ENCODE data around the gene LILRB5.

LILRB5 gene

DNA sequence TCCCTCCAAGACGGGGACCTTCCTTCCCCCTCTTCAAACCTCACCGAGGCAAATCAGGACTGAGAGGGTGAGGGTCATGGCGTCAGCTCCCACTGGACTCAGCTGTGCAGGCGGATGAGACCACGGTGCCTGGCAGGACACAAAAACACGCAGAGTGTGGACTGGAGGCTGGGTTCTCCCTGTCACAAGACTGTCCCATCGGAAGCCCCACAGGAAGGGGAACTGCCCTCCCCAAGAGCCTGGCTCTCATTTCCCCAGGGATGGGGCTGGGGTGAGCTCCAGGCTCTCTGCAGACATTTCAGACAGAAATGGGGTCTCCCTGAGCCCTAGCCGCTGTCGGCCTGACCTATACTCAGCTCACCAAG, at the start of gene LILRB5:
Gene LILRB5, minus strand, starts transcription at position 158 of the 365 bp plus-strand sequence. Its CDS starts 80 bp downstream, at position 78.
- no peak for TF ChIP-seq ZFX (IDR thresholded peaks at IDR 0.05)
- TF ChIP-seq, protein P1, sequence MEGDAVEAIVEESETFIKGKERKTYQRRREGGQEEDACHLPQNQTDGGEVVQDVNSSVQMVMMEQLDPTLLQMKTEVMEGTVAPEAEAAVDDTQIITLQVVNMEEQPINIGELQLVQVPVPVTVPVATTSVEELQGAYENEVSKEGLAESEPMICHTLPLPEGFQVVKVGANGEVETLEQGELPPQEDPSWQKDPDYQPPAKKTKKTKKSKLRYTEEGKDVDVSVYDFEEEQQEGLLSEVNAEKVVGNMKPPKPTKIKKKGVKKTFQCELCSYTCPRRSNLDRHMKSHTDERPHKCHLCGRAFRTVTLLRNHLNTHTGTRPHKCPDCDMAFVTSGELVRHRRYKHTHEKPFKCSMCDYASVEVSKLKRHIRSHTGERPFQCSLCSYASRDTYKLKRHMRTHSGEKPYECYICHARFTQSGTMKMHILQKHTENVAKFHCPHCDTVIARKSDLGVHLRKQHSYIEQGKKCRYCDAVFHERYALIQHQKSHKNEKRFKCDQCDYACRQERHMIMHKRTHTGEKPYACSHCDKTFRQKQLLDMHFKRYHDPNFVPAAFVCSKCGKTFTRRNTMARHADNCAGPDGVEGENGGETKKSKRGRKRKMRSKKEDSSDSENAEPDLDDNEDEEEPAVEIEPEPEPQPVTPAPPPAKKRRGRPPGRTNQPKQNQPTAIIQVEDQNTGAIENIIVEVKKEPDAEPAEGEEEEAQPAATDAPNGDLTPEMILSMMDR (conservative IDR thresholded peaks at IDR 0.05), result no peak

DNA sequence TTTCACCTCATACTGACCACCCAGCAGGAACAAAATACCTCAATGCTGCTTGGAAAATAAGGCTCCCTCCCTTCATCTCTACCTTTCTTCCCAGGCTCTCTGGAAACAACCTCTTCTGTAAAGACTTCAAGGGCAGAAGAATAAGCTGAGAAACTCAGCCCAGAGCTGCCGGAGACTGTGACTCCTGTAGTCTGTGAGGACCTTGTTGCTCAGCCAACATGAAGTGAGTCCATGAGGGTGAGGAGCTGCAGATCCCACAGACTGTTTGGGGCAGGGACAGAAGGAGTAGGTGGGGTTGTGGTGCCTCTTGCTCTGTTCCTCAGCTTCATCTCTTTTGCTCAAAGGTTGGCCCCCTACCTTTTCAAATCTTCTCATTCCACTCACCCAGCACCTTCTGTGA, 48.1 kb upstream of the LILRB5 start:
- TF ChIP-seq ZFX (IDR thresholded peaks at IDR 0.05), result no peak
- TF ChIP-seq, protein P1 (conservative IDR thresholded peaks at IDR 0.05), result no peak
- H3K27ac ChIP-seq, result no peak overlapping the region

More for the DNA sequence above, at the start of gene LILRB5:
- no peak within 1 kb of the TSS for H3K27ac ChIP-seq

DNA sequence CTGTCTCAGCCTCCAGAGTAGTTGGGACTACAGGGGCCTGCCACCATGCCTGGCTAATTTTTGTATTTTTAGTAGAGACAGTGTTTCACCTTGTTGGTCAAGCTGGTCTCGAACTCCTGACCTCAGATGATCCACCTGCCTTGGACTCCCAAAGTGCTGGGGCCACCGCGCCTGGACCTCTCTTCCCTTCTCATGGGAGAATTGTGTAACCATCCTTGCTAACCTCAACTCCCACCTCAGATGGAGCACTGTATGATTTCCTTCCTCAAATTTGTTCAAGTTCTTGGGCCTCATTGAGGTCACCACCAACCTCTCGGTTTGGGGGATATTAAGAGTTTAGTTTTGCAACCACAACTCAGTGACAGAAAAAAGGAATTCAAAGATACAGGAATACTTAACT, 45.2 kb upstream of the LILRB5 start:
- no peak overlapping the region for H3K27ac ChIP-seq
- no peak for TF ChIP-seq ZFX (IDR thresholded peaks at IDR 0.05)
- TF ChIP-seq, protein P1 (conservative IDR thresholded peaks at IDR 0.05), result no peak

DNA sequence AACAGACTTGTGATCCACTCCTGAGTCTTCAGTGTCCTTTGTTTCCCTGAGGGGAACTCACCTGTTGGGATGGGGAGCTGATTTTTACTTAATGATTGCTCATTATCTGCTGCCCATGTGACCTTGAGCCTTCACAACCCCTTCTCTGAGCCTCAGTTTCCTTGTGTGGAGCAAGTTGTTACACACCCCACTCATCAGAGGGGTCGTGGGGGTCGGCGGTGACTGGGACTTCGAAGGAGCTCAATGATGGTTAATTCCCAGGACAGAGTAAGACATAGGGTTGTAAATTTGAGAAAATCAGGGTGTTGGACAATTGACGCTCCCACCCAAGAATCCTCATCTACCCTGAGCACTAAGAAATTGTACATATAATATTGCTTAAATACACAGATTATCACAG, 42.4 kb upstream of the LILRB5 start:
- H3K27ac ChIP-seq, result no peak overlapping the region
- TF ChIP-seq, protein P1 (conservative IDR thresholded peaks at IDR 0.05), result no peak
- TF ChIP-seq ZFX (IDR thresholded peaks at IDR 0.05), result no peak

DNA sequence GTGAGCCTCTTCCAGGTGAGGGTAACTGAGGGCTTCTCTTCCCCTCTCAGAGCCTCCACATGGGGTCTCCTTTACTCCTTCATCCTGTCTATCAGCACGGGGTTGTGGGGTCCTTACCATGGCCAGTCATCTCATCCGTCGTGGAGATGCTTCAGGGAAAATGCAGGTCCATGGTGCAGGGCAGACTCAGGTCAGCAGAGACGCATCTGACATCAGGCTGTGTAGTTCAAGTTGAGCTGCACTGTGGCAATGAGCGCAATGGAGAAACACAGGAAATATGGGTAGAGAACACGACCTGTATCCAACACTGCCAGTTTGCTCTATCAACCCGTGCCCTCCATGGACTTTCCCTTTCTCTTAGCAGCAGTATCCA, 42.0 kb upstream of the LILRB5 start:
- TF ChIP-seq, protein P1 (conservative IDR thresholded peaks at IDR 0.05), result no peak
- no peak for TF ChIP-seq ZFX (IDR thresholded peaks at IDR 0.05)
- no peak overlapping the region for H3K27ac ChIP-seq

DNA sequence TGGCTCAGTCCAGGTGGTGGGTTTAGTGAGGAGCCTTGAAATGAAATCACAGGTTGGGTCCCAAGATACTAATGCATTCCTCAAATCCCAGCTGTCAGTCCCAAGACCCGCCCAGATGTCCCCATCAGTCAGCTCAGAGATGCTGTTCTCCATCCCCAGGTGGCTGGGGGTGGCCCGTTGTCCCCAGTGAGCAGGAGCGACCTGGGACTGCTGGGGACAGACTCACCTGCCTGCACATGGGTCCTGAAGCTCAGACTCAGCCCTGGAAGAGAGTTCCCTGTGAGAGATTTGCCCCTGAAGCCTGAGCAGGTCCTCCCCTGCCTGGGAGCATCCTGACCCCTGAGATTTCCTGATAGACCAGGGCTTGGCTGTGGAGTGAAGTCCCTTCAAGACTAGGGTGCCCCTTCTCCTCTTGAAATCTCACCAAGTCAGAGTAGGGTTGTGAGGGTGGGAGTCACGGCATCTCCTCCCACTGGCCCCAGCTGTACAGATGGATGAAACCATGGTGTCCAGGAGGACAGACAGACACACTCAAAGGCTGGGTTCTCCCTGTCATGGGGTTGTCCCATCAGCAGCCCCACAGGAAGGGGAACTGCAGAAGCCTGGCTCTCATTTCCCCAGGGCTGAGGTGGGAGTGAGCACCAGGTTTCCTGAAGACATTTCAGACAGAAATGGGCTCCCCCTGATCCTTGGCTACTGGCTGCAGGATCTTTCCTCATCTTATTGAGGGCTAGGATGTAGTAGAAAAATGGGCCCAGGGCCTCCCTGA, 41.5 kb upstream of the LILRB5 start:
- H3K27ac ChIP-seq, result no peak overlapping the region
- TF ChIP-seq, protein P1 (conservative IDR thresholded peaks at IDR 0.05), result no peak
- TF ChIP-seq ZFX (IDR thresholded peaks at IDR 0.05), result no peak

DNA sequence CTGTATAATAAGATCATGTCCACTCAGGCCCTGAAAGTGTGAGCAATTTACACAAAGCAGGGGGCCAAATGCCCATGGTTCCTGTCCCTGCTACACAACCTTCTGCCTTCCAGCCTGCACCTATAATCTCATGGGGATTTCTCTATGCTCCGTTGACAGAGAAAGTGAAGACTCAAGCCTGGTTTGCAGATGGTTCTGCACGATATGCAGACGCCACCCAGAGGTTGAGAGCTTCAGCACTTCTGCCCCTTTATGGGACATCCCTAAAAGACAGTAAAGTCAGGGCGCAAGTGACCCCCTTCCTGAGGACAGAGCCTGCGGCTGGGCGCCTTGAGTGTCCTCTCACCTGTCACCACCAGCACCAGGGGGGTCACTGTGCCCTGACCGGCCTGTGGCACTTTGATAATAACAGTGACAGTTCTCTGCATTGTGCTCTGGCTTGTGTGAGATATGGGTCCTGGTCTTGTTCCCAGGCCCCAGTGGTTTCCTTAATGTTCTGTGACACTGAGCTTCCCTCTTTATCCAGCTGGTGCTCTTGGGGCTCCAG, 40.8 kb upstream of the LILRB5 start:
- TF ChIP-seq, protein P1 (conservative IDR thresholded peaks at IDR 0.05), result no peak
- no peak overlapping the region for H3K27ac ChIP-seq

Measured in C4-2B (cell line).